HPDE6-E6E7 (cell line): ENCODE results near the gene SERPINB8.

Experiments used
- DNase-seq: peaks from one replicate; pipeline ENCODE4 v3.0.0; 2011; ENCODE audit warnings: missing footprints; ENCODE audit errors: extremely low spot score

The SERPINB8 gene

GRCh38 chr18:63965716-63966330 is 4.1 kb upstream of the SERPINB8 start:
- no peak for DNase-seq

GRCh38 chr18:63970809-63971205 is 926 bp downstream of the SERPINB8 start:
- peak; percentile 49 for DNase-seq

DNA sequence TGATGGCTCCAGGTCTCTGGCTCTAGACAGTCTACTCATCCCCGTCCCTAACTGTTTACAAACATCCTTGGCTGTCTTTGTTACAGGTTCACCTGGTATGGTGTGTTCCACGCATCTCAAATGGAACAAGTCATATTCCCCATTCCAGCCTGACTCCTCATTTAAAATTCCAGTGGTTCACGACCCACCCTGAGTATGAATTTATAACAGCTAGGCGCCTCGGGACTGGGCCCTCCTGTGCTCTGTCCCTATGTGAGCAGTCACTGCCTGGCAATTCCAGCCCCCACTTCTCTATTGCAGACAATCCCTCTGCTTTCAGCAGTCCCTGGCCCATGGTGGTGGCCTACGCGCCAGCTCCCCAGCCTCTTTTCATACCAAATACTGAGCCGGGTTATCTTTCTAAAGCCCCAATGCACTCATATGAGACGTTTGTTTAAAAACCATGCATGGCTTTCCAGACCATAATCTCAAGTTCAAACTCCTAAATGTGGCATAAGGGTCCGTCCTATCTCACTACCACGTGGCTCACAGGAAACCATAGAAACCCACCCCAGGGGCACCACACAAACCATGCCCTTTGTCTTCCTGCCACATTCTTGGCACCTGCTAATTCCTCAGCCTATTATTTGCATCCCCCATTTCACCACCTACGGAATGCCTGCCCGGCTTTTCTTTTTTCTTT is 1.6 kb downstream of the SERPINB8 start:
- DNase-seq: no peak

- DNase-seq: no peak
These were observed 2.1 kb downstream of the SERPINB8 start for GRCh38 chr18:63972002-63972376.

- no peak for DNase-seq
These were observed 5.1 kb downstream of the SERPINB8 start for GRCh38 chr18:63974991-63975390.

- DNase-seq: no peak
These were observed 5.7 kb downstream of the SERPINB8 start for GRCh38 chr18:63975628-63976027.

DNA sequence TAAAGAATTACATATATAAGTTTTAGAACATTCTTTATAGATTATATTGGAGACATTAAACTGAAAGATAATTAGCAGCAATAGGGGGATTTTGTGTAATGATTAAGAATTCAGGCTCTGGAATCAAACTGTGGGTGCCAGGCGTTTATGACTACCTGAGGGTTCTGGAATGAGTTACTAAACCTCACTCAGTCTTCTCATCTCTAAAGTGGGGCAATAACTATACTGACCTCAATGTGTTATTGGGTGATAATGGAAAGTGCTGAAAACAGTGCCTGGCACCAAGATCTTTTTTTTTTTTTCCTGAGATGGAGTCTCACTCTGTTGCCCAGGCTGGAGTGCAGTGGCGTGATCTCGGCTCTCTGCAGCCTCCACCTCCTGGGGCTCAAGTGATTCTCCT is 7.2 kb downstream of the SERPINB8 start:
- DNase-seq: no peak

- DNase-seq: peak; percentile 32
These were observed 9.6 kb downstream of the SERPINB8 start for GRCh38 chr18:63979409-63979920.

DNA sequence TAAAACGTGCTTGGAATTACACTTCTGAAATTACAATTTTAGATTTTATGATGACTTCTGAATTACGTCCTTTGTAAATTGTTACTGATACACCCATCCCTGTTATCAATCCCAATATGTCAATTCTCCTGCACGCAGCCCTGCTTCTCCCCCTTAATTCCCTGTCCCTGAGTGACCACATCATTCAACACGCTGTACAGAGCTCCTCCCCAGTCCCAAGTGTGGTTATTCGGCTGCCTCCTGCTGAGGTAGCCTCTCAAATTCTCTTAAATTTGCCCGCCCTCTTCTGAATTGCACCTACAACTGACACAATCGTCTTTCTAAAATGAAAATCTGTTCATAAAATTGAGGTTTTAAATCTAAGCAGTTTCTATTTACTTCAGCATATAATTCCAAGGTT is 10.1 kb downstream of the SERPINB8 start:
- DNase-seq: no peak

DNA sequence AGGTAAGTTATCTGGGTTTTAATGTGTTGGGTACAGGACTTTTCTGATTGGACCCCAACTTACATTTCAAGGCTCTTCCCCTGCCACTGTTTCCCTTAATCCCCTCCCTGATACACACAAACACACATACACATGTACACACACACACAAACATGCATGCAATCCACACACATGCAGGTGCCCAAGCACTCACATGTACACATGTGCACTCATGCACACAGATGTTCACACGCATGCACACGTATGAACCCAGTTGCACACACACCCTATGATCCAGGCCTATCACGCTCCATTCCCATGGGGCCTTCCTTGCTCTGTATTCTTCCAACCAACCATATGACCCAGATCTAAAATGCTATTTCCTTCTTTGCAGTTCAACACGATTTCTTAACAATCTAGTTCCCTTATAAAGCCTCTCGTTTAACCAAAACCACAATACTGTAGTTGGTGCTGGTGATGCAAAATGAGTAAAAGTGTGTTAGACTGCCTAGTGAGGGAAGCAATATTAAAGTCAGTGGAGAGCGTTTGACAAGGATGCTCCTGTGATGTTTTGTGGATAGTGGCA is 11.1 kb downstream of the SERPINB8 start:
- DNase-seq: no peak

DNA sequence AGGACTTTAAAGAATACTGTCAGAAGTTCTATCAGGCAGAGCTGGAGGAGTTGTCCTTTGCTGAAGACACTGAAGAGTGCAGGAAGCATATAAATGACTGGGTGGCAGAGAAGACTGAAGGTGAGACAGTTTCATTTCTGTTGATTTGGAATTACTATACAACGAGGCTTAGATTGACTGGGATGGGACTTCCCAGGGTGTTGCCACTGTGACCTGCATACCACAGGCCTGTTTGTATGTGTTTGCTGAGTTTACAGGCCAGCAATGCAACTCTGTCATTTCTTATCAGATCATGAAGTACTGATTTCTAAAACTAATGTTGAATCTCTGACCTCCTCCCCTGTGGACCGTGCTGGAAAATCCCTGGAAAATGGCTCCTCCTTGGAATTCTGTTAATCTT is 11.8 kb downstream of the SERPINB8 start:
- DNase-seq: no peak

DNA sequence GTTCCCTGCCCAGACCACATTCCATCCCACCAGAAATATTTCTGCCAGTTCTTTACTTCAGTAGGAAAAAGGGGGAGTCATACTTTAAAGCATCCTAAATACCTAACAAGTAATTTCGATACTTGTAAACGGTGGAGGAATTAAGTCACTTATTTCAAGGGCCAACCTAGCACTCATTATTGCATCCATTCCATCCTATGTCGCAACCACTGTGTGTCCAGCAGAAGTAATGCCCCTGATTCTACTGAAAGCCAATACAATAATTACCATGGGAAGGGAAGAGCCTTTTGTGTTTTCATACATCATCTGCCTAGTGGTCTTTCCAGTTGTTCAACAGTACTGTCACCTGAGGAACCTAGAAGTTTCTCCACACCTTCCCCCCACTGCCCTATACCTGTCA is 12.5 kb downstream of the SERPINB8 start:
- no peak for DNase-seq

GRCh38 chr18:63986885-63987284 is 17.0 kb downstream of the SERPINB8 start:
- no peak for DNase-seq

- no peak for DNase-seq
These were observed 17.9 kb downstream of the SERPINB8 start for GRCh38 chr18:63987743-63988142.

GRCh38 chr18:63992751-63993150 is 22.9 kb downstream of the SERPINB8 start:
- no peak for DNase-seq

DNA sequence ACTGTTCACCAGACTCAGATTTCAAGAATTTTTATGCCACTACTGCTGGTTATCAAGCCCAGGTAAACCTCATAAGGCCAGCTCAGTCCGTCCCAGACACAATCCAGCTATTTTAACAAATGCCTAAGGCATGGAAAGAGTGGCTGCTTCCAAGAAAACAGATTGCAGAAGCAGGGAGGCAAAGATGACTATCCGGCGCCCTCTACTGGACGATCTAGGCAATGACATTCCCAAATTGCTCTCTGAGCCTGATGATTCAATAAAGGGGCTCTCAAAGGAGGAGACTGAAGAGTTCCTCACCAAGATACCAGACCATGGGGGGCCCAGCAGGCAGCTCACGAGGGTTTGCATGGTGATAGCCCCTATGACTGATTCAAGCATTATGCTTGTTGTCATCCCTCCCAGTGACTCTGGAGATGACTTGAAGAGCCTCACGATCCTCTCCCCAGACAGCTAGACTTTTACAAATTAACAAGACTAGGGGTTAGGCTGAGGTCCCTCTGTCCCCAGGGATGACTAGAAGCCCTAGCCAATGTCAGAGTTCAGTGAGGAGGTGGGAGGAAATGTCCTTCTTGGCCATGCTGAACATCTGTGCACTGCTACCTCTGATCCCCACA is 25.0 kb downstream of the SERPINB8 start:
- DNase-seq: no peak

GRCh38 chr18:63997041-63997440 is 27.2 kb downstream of the SERPINB8 start:
- DNase-seq: no peak

GRCh38 chr18:63997606-63998005 is 27.7 kb downstream of the SERPINB8 start:
- DNase-seq: no peak

DNA sequence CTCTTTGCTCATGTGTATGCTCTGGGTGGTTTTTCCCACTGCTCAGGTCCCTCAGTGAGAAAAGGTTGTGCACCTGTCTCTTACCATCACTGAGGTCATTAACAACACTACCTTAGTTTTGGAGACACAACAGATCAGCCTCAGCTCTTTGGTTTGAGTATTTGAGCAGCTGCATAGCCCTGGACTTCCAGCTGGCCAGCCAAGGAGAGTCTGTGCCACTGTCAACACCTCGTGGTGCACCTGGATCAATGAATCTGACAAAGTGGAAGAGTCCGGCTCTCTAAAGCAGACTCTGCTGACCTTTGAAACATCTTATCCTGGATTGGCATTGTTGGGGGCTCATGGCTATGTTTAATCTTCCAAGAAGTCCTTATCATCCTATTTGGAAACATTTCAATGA is 30.0 kb downstream of the SERPINB8 start:
- no peak for DNase-seq

GRCh38 chr18:64002581-64002980 is 32.7 kb downstream of the SERPINB8 start:
- DNase-seq: no peak

DNA sequence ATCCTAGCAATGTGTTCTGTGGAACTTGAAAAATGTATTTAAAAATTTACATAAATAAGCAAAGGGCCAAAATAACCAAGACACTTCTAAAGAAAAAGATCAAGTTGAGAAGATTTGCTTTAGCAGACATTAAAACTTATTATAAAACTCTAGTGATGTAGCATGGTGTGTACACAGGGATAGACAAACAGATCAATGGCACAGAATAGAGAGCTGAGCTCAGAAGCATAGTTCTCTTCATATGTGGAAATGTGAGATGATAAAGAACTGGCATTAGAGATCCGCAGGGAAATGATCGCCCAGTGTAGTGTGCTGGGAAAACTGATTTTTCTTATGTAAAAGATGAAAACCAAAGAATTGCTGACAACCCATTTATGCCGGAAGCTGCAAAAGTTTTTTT is 39.4 kb downstream of the SERPINB8 start:
- DNase-seq: no peak

GRCh38 chr18:64011513-64011912 is 41.6 kb downstream of the SERPINB8 start:
- no peak for DNase-seq

GRCh38 chr18:64017870-64018269 is 48.0 kb downstream of the SERPINB8 start:
- no peak for DNase-seq
